Thoracic aorta (tissue), 2 donors: ENCODE results near the gene NUMBL. TPM values are rescaled to one million over a fixed set of nuclear protein-coding genes. Genes with fewer than 3 reads are reported as not detected.
"Not testable (repeated sequence)": the region's sequence is repeated elsewhere in the genome, so short reads cannot be mapped to it uniquely, and the experiment has no call there.

ENCODE experiments used
- ATAC-seq: fragments of 150-250 bp; one replicate; pipeline ENCODE4 v1.8.0; 2017; ENCODE audit warnings: low read depth; ENCODE audit not compliant: insufficient number of reproducible peaks, low FRiP score
- DNase-seq: peaks from one replicate; pipeline ENCODE4 v3.0.0-alpha.2; 2020; ENCODE audit warnings: low spot score
- H3K27ac ChIP-seq, 2 donors: fragments of 200-600 bp; sonication (generic); 1 replicate in 1 of 2; 2 replicates in 1 of 2; pipeline ENCODE4 v1.5.1; 2016; ENCODE audit warnings: mild to moderate bottlenecking in 2 of 2, moderate library complexity in 2 of 2
- H3K27me3 ChIP-seq: fragments of 200-600 bp; sonication (generic); replicated peaks from 2 replicates; pipeline ENCODE4 v1.6.0; 2016; ENCODE audit warnings: mild to moderate bottlenecking; ENCODE audit not compliant: insufficient read depth
- H3K36me3 ChIP-seq: fragments of 200-600 bp; sonication (generic); one replicate; pipeline ENCODE4 v1.5.1; 2016
- H3K4me1 ChIP-seq, 2 donors: fragments of 200-600 bp; sonication (generic); 1 replicate in 1 of 2; 2 replicates in 1 of 2; pipeline versions ENCODE4 v1.5.1 to v1.6.0; 2016; ENCODE audit warnings: low read depth in 2 of 2, mild to moderate bottlenecking in 1 of 2; ENCODE audit not compliant: control insufficient read depth in 1 of 2
- H3K4me3 ChIP-seq: fragments of 200-600 bp; sonication (generic); 2 replicates; pipeline ENCODE4 v1.5.1; 2016; ENCODE audit warnings: mild to moderate bottlenecking
- H3K9me3 ChIP-seq: fragments of 200-600 bp; sonication (generic); 2 replicates; pipeline ENCODE4 v1.5.1; 2016
- CTCF ChIP-seq: fragments of 200-600 bp; sonication (generic); IDR thresholded peaks from one replicate; pipeline ENCODE4 v1.5.1; 2019; ENCODE audit warnings: antibody characterized with exemption
- total RNA-seq, 2 donors: library from RNA; depleted of rRNA; stranded (reverse); fragments of >200 nt; gene quantifications; one replicate each; pipeline versions ENCODE4 v1.1.0 to v1.2.3, GENCODE V29; 2016

Gene NUMBL
- total RNA-seq, 2 donors from 2014 or later = 101 to 133 TPM

- no peak for TF ChIP-seq CTCF
- no peak for DNase-seq
- Histone ChIP-seq H3K4me1 (peaks cover 0 to 6% of the 10 kb centered on the region in 2 donors), H3K4me3 (no peak overlapping the region), H3K36me3 (peaks cover 76% of the 10 kb centered on the region), H3K27me3 (no peaks in the 10 kb centered on the region), H3K27ac (no peak overlapping the region), H3K9me3 (no peaks in the 10 kb centered on the region)
- no peak for ATAC-seq
These were observed 44.7 kb upstream of the NUMBL start for GRCh38 chr19:40735013-40735771.

GRCh38 chr19:40733149-40733548 lies 42.7 kb upstream of the NUMBL start:
- peaks cover 82% of the 10 kb centered on the region for H3K36me3 ChIP-seq
- ATAC-seq = no peak
- no peaks in the 10 kb centered on the region for H3K27me3 ChIP-seq
- H3K9me3 ChIP-seq = no peaks in the 10 kb centered on the region
- no peaks in the 10 kb centered on the region for H3K4me1 ChIP-seq
- H3K4me3 ChIP-seq = no peak overlapping the region
- DNase-seq = no peak
- no peak overlapping the region for H3K27ac ChIP-seq
- no peak for TF ChIP-seq CTCF

- peaks cover 85% of the 10 kb centered on the region for H3K36me3 ChIP-seq
- H3K4me3 ChIP-seq = not testable (repeated sequence)
These were observed 41.9 kb upstream of the NUMBL start for GRCh38 chr19:40732304-40732703.

GRCh38 chr19:40730065-40730464 lies 39.6 kb upstream of the NUMBL start:
- H3K27ac ChIP-seq, ATAC-seq, H3K9me3 ChIP-seq, DNase-seq, H3K4me3 ChIP-seq, H3K4me1 ChIP-seq, H3K27me3 ChIP-seq: not testable (repeated sequence)
- peaks cover 78% of the 10 kb centered on the region for H3K36me3 ChIP-seq

More at GRCh38 chr19:40732304-40732703, 41.9 kb upstream of the NUMBL start:
- not testable (repeated sequence) for ATAC-seq, H3K9me3 ChIP-seq, DNase-seq, H3K4me1 ChIP-seq, H3K27me3 ChIP-seq, H3K27ac ChIP-seq

- DNase-seq = no peak
- ATAC-seq = no peak
- H3K9me3 ChIP-seq = no peaks in the 10 kb centered on the region
- H3K36me3 ChIP-seq = peaks cover 56% of the 10 kb centered on the region
- H3K4me1 ChIP-seq = peaks cover 12 to 14% of the 10 kb centered on the region in 2 donors
- no peak overlapping the region for H3K27ac ChIP-seq
- no peak overlapping the region for H3K4me3 ChIP-seq
- no peak for TF ChIP-seq CTCF
- H3K27me3 ChIP-seq = no peaks in the 10 kb centered on the region
These were observed 35.8 kb upstream of the NUMBL start for GRCh38 chr19:40726279-40726678.

- no peak for DNase-seq
- Histone ChIP-seq H3K36me3 (peaks cover 43% of the 10 kb centered on the region), H3K4me1 (peaks cover 21 to 29% of the 10 kb centered on the region in 2 donors)
These were observed 34.4 kb upstream of the NUMBL start for GRCh38 chr19:40724855-40725254.

More at GRCh38 chr19:40724855-40725254, 34.4 kb upstream of the NUMBL start:
- no peak for TF ChIP-seq CTCF
- H3K9me3 ChIP-seq = no peaks in the 10 kb centered on the region
- no peak overlapping the region for H3K27ac ChIP-seq
- ATAC-seq = no peak
- H3K27me3 ChIP-seq = no peaks in the 10 kb centered on the region
- no peak overlapping the region for H3K4me3 ChIP-seq
